Measurements from ENCODE around the gene PDE4B. TPM values are rescaled to one million over a fixed set of nuclear protein-coding genes. Genes with fewer than 3 reads are reported as not detected.

The PDE4B gene
- total and polyA plus RNA-seq, 2 of the 13 experiments (the other 11 are each of a cell fraction or from before 2014, with no cell fraction given) = not detected

DNA sequence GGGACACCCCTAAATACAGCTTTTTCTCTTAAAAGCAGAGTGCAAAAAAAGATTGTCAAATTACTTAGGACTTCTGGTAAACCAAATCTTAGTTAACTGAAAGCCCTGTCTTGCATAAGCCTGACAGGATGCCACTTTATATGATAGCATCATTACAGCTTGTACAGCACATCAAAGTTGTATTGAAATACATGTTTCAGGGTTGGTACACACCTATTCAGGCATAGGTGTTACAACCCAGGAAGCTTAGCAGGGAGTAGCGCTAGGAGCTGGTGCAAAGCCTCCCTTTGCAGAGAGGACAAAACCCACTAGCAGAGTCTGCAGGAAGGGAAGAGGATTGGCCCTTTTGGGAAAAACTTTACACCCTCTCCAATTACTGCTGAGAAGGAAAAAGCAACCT is 482.4 kb downstream of the PDE4B start (continued):
- TF ChIP-seq CAMTA2 (CRISPR knock-in tag; IDR thresholded peaks at IDR 0.05; ENCODE audit: borderline replicate concordance) (no peak), KAT7 (CRISPR knock-in tag; IDR thresholded peaks at IDR 0.05; ENCODE audit: borderline replicate concordance) (no peak), ZNF367 (CRISPR knock-in tag; IDR thresholded peaks at IDR 0.05; ENCODE audit: borderline replicate concordance) (no peak), ISL2 (CRISPR knock-in tag; IDR thresholded peaks at IDR 0.05) (no peak), AKAP8 (CRISPR knock-in tag; IDR thresholded peaks at IDR 0.05) (no peak), NKX3-1 (CRISPR knock-in tag; IDR thresholded peaks at IDR 0.05) (no peak), MTF2 (CRISPR knock-in tag; IDR thresholded peaks at IDR 0.05; ENCODE audit: borderline replicate concordance) (no peak)
- TF ChIP-seq, protein P1, sequence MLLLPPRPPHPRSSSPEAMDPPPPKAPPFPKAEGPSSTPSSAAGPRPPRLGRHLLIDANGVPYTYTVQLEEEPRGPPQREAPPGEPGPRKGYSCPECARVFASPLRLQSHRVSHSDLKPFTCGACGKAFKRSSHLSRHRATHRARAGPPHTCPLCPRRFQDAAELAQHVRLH (CRISPR knock-in tag; IDR thresholded peaks at IDR 0.05; ENCODE audit: borderline replicate concordance, low read depth) = no peak
- TF ChIP-seq, protein P2, sequence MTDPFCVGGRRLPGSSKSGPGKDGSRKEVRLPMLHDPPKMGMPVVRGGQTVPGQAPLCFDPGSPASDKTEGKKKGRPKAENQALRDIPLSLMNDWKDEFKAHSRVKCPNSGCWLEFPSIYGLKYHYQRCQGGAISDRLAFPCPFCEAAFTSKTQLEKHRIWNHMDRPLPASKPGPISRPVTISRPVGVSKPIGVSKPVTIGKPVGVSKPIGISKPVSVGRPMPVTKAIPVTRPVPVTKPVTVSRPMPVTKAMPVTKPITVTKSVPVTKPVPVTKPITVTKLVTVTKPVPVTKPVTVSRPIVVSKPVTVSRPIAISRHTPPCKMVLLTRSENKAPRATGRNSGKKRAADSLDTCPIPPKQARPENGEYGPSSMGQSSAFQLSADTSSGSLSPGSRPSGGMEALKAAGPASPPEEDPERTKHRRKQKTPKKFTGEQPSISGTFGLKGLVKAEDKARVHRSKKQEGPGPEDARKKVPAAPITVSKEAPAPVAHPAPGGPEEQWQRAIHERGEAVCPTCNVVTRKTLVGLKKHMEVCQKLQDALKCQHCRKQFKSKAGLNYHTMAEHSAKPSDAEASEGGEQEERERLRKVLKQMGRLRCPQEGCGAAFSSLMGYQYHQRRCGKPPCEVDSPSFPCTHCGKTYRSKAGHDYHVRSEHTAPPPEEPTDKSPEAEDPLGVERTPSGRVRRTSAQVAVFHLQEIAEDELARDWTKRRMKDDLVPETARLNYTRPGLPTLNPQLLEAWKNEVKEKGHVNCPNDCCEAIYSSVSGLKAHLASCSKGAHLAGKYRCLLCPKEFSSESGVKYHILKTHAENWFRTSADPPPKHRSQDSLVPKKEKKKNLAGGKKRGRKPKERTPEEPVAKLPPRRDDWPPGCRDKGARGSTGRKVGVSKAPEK (CRISPR knock-in tag; IDR thresholded peaks at IDR 0.05; ENCODE audit: borderline replicate concordance) = no peak
- TF ChIP-seq, protein P3, sequence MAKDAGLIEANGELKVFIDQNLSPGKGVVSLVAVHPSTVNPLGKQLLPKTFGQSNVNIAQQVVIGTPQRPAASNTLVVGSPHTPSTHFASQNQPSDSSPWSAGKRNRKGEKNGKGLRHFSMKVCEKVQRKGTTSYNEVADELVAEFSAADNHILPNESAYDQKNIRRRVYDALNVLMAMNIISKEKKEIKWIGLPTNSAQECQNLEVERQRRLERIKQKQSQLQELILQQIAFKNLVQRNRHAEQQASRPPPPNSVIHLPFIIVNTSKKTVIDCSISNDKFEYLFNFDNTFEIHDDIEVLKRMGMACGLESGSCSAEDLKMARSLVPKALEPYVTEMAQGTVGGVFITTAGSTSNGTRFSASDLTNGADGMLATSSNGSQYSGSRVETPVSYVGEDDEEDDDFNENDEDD (CRISPR knock-in tag; IDR thresholded peaks at IDR 0.05; ENCODE audit: borderline replicate concordance) = no peak

All from HepG2 (cell line).